ENCODE data around the gene FANCD2. TPM values are rescaled to one million over a fixed set of nuclear protein-coding genes. Genes with fewer than 3 reads are reported as not detected.

The FANCD2 gene
- total RNA-seq, 1 donor from 2014 or later, result 0.65 TPM

Other genes starting within 250 kb of the FANCD2 start
- 25.8 TPM for gene TADA3, start 234.0 kb upstream of the FANCD2 start, total RNA-seq
- gene ARPC4, start 233.4 kb upstream of the FANCD2 start, total RNA-seq, result 42.1 TPM
- 7.1 TPM for gene TTLL3, start 216.2 kb upstream of the FANCD2 start, total RNA-seq
- gene RPUSD3, start 182.4 kb upstream of the FANCD2 start, total RNA-seq, result 21.1 TPM
- 0.83 TPM for gene CIDEC, start 146.2 kb upstream of the FANCD2 start, total RNA-seq
- 21.4 TPM for gene JAGN1, start 135.8 kb upstream of the FANCD2 start, total RNA-seq
- 2.5 TPM for gene IL17RE, start 123.6 kb upstream of the FANCD2 start, total RNA-seq
- 52.2 TPM for gene IL17RC, start 109.3 kb upstream of the FANCD2 start, total RNA-seq
- 41.0 TPM for gene CRELD1, start 92.6 kb upstream of the FANCD2 start, total RNA-seq
- gene PRRT3, start 74.0 kb upstream of the FANCD2 start, total RNA-seq, result 0.50 TPM
- gene EMC3, start 39.6 kb upstream of the FANCD2 start, total RNA-seq, result 64.2 TPM
- gene FANCD2OS, start 81.8 kb downstream of the FANCD2 start, total RNA-seq, result not detected
- gene BRK1, start 89.2 kb downstream of the FANCD2 start, total RNA-seq, result 44.2 TPM
- gene VHL, start 115.3 kb downstream of the FANCD2 start, total RNA-seq, result 14.0 TPM
- gene IRAK2, start 138.5 kb downstream of the FANCD2 start, total RNA-seq, result 4.5 TPM
- gene TATDN2, start 222.0 kb downstream of the FANCD2 start, total RNA-seq, result 12.9 TPM